SKM-1 (cell line): Measurements from ENCODE around the gene GAL3ST3.
"Not testable (repeated sequence)": the region's sequence is repeated elsewhere in the genome, so short reads cannot be mapped to it uniquely, and the experiment has no call there.

ENCODE experiments used
- DNase-seq: peaks from one replicate; lab custom pipeline; 2025; ENCODE audit not compliant: unreplicated experiment; lab: John Stamatoyannopoulos, UW

Gene GAL3ST3

GRCh38 chr11:66048547-66049323, at the start of gene GAL3ST3:
TSS of gene GAL3ST3 (minus strand) at chr11:66049161. CDS start at chr11:66045415, 3,746 bp downstream.
- DNase-seq: no peak

GRCh38 chr11:66092125-66092524, 43.2 kb upstream of the GAL3ST3 start:
- DNase-seq: not testable (repeated sequence)

GRCh38 chr11:66090288-66090687, 41.3 kb upstream of the GAL3ST3 start:
- DNase-seq: no peak

GRCh38 chr11:66089067-66089466, 40.1 kb upstream of the GAL3ST3 start:
- DNase-seq: no peak

- no peak for DNase-seq
Measured at GRCh38 chr11:66087148-66087908, 38.4 kb upstream of the GAL3ST3 start.

GRCh38 chr11:66084821-66085475, 36.0 kb upstream of the GAL3ST3 start:
- DNase-seq: no peak

GRCh38 chr11:66083767-66084166, 34.8 kb upstream of the GAL3ST3 start:
- no peak for DNase-seq

GRCh38 chr11:66082946-66083698, 34.2 kb upstream of the GAL3ST3 start:
- DNase-seq: no peak

GRCh38 chr11:66081505-66081904, 32.5 kb upstream of the GAL3ST3 start:
- DNase-seq: peak; percentile 90

GRCh38 chr11:66080055-66080817, 31.3 kb upstream of the GAL3ST3 start:
- no peak for DNase-seq

- DNase-seq: not testable (repeated sequence)
Measured at GRCh38 chr11:66078949-66079348, 30.0 kb upstream of the GAL3ST3 start.

GRCh38 chr11:66077927-66078326, 29.0 kb upstream of the GAL3ST3 start:
- DNase-seq: no peak

GRCh38 chr11:66076561-66076960, 27.6 kb upstream of the GAL3ST3 start:
- DNase-seq: no peak

- DNase-seq: no peak
Measured at GRCh38 chr11:66075273-66075672, 26.3 kb upstream of the GAL3ST3 start.

- no peak for DNase-seq
Measured at GRCh38 chr11:66073669-66074068, 24.7 kb upstream of the GAL3ST3 start.

GRCh38 chr11:66072518-66072917, 23.6 kb upstream of the GAL3ST3 start:
- DNase-seq: no peak

GRCh38 chr11:66072081-66072480, 23.1 kb upstream of the GAL3ST3 start:
- no peak for DNase-seq

- no peak for DNase-seq
Measured at GRCh38 chr11:66071381-66071801, 22.4 kb upstream of the GAL3ST3 start.

- no peak for DNase-seq
Measured at GRCh38 chr11:66070604-66071380, 21.8 kb upstream of the GAL3ST3 start.
